Endothelial cell of umbilical vein (primary cell): ENCODE measurements around the gene MOB2. TPM values are rescaled to one million over a fixed set of nuclear protein-coding genes. Genes with fewer than 3 reads are reported as not detected.

ENCODE experiments used
- BruUV-seq: library from RNA; stranded (reverse); fragments of 400-500 nt; replicated peaks from 2 replicates; lab custom pipeline; 2021; lab: Mats Ljungman, UMichigan
- CTCF ChIA-PET: fragments of 300-600, 350-600 bp; sonication (Branson Sonifier 250); formaldehyde crosslinking; loops from one replicate; lab custom pipeline; 2021; ENCODE audit warnings: antibody characterized with exemption, inconsistent platforms; lab: Charles Lee
- POLR2A ChIA-PET: fragments of 300-600, 350-600 bp; sonication (Branson Sonifier 250); formaldehyde crosslinking; loops from one replicate; lab custom pipeline; 2021; ENCODE audit warnings: antibody characterized with exemption, inconsistent platforms; lab: Charles Lee
- DNase-seq: peaks from one replicate; pipeline ENCODE4 v3.0.0-alpha.2; 2011; ENCODE audit warnings: low read depth, low spot score
- FAIRE-seq: peaks from 2 replicates; lab custom pipeline; 2011; peaks lifted over from hg19 to GRCh38; lab: Jason Lieb, UNC
- H2AFZ ChIP-seq: 2 replicates; pipeline ENCODE4 v1.6.0; 2012; ENCODE audit warnings: low read depth, low read length, control low read depth, inconsistent platforms
- H3K27ac ChIP-seq: 2 replicates; pipeline ENCODE4 v1.5.1; 2011; ENCODE audit warnings: low read depth, mild to moderate bottlenecking, control low read depth, low read length, moderate library complexity; ENCODE audit not compliant: insufficient read depth
- H3K27me3 ChIP-seq, 2 experiments: 2 replicates each; pipeline versions ENCODE4 v1.6.0 to v1.6.1; 2011; ENCODE audit warnings: low read length in 2 of 2, mixed read lengths in 1 of 2; ENCODE audit not compliant: control insufficient read depth in 2 of 2, insufficient read depth in 2 of 2
- H3K36me3 ChIP-seq, 2 experiments: 2 replicates in 1 of 2; 3 replicates in 1 of 2; pipeline ENCODE4 v1.5.1; 2011; ENCODE audit warnings: low read length in 2 of 2, mild to moderate bottlenecking in 1 of 2, moderate library complexity in 1 of 2; ENCODE audit not compliant: control insufficient read depth in 2 of 2, insufficient read depth in 2 of 2; ENCODE audit errors: extremely low read depth in 1 of 2
- H3K4me1 ChIP-seq: 3 replicates; pipeline ENCODE4 v1.5.1; 2011; ENCODE audit warnings: mild to moderate bottlenecking, low read length; ENCODE audit not compliant: control insufficient read depth, insufficient read depth; ENCODE audit errors: extremely low read depth
- H3K4me2 ChIP-seq: 2 replicates; pipeline ENCODE4 v1.6.1; 2011; ENCODE audit warnings: low read length, control low read depth, mixed read lengths; ENCODE audit not compliant: insufficient read depth
- H3K4me3 ChIP-seq, 3 experiments: fragments of 200-600 bp in 1 of 3; sonication (generic), shearing (Covaris generic) in 1 of 3; replicated peaks in 1 of 3; 2 replicates each; pipeline ENCODE4 v1.5.1; 2011 to 2016; ENCODE audit warnings: control low read depth in 3 of 3, low read length in 3 of 3, mild to moderate bottlenecking in 2 of 3, inconsistent platforms in 1 of 3, low read depth in 1 of 3, moderate library complexity in 1 of 3; ENCODE audit not compliant: insufficient read depth in 1 of 3
- H3K79me2 ChIP-seq: 2 replicates; pipeline ENCODE4 v1.6.0; 2012; ENCODE audit warnings: low read length, inconsistent platforms; ENCODE audit not compliant: control insufficient read depth, insufficient read depth
- H3K9ac ChIP-seq: replicated peaks from 2 replicates; pipeline ENCODE3; 2011; ENCODE audit warnings: low read length, control low read depth; ENCODE audit not compliant: insufficient read depth; ENCODE audit errors: extremely low read depth
- H3K9me1 ChIP-seq: replicated peaks from 3 replicates; pipeline ENCODE4 v1.6.0; 2011; ENCODE audit warnings: mild to moderate bottlenecking, low read length; ENCODE audit not compliant: control insufficient read depth, insufficient read depth; ENCODE audit errors: extremely low read depth
- H3K9me3 ChIP-seq: replicated peaks from 2 replicates; pipeline ENCODE4 v1.5.1; 2012; ENCODE audit warnings: low read length, inconsistent platforms; ENCODE audit not compliant: control insufficient read depth, insufficient read depth
- H4K20me1 ChIP-seq: replicated peaks from 2 replicates; pipeline ENCODE3; 2011; ENCODE audit warnings: mild to moderate bottlenecking, low read length; ENCODE audit not compliant: control insufficient read depth, insufficient read depth; ENCODE audit errors: extremely low read depth
- CTCF ChIP-seq, 2 donors: IDR thresholded peaks; 1 replicate in 1 of 2; 2 replicates in 1 of 2; pipeline ENCODE4 v1.5.1; 2011; ENCODE audit warnings: low read length in 2 of 2, mild to moderate bottlenecking in 2 of 2, moderate library complexity in 2 of 2, control low read depth in 1 of 2, inconsistent platforms in 1 of 2, low read depth in 1 of 2; ENCODE audit not compliant: insufficient read depth in 1 of 2; ENCODE audit errors: extremely low read depth in 1 of 2
- EZH2 ChIP-seq: IDR thresholded peaks from 2 replicates; pipeline ENCODE4 v1.6.1; 2012; ENCODE audit warnings: borderline replicate concordance, low read depth, mild to moderate bottlenecking, moderate library complexity, low read length, inconsistent platforms; ENCODE audit not compliant: severe bottlenecking
- FOS ChIP-seq: IDR thresholded peaks from 2 replicates; pipeline ENCODE4 v1.6.1; 2011; ENCODE audit warnings: mild to moderate bottlenecking, low read length, moderate library complexity, borderline replicate concordance; ENCODE audit not compliant: insufficient read depth
- GATA2 ChIP-seq: IDR thresholded peaks from 2 replicates; pipeline ENCODE4 v1.7.0; 2011; ENCODE audit warnings: low read depth, mild to moderate bottlenecking, moderate library complexity, mixed read lengths, low read length; ENCODE audit not compliant: insufficient read length, insufficient read depth
- JUN ChIP-seq: IDR thresholded peaks from 2 replicates; pipeline ENCODE4 v1.6.1; 2011; ENCODE audit warnings: borderline replicate concordance, low read depth; ENCODE audit not compliant: insufficient read length, insufficient read depth
- MYC ChIP-seq: IDR thresholded peaks from one replicate; pipeline ENCODE4 v1.6.1; 2011; ENCODE audit warnings: mild to moderate bottlenecking, low read depth, low read length
- POLR2A ChIP-seq: IDR thresholded peaks from 2 replicates; pipeline ENCODE4 v1.6.1; 2012; ENCODE audit warnings: low read depth, mild to moderate bottlenecking, control low read depth, low read length
- POLR2AphosphoS5 ChIP-seq: IDR thresholded peaks from 2 replicates; pipeline ENCODE4 v1.6.1; 2012; ENCODE audit warnings: low read depth, mild to moderate bottlenecking, control low read depth, low read length, moderate library complexity; ENCODE audit not compliant: insufficient read depth
- dilution Hi-C: fragments of 300-500 bp; cut with MboI; formaldehyde crosslinking; loops from one replicate; pipeline ENCODE4 v1.15.0; 2019; ENCODE audit warnings: low sequenced_read_pairs; ENCODE audit not compliant: extremely low pct_ligation_motif_present
- intact Hi-C: fragments of 100-400 bp; cut with micrococcal nuclease; formaldehyde crosslinking; loops from one replicate; pipeline ENCODE4 v1.10.0; 2022
- polyA plus RNA-seq, 4 experiments: library from polyadenylated mRNA; depleted of rRNA in 3 of 4; stranded (reverse) in 3 of 4; unstranded in 1 of 4; fragments of >200 nt; gene quantifications; 2 replicates each; pipeline versions ENCODE4 v1.2.1 to v1.2.3, GENCODE V29; 2011 to 2012; ENCODE audit warnings: missing spikeins in 1 of 4
- total RNA-seq: library from RNA; stranded (reverse); gene quantifications from 2 replicates; pipeline ENCODE4 v1.2.3, GENCODE V29; 2021

Gene MOB2
- total and polyA plus RNA-seq, 2 donors (not counting 3 experiments of a cell fraction or from before 2014, with no cell fraction given) = 38.2 to 50.6 TPM

DNA sequence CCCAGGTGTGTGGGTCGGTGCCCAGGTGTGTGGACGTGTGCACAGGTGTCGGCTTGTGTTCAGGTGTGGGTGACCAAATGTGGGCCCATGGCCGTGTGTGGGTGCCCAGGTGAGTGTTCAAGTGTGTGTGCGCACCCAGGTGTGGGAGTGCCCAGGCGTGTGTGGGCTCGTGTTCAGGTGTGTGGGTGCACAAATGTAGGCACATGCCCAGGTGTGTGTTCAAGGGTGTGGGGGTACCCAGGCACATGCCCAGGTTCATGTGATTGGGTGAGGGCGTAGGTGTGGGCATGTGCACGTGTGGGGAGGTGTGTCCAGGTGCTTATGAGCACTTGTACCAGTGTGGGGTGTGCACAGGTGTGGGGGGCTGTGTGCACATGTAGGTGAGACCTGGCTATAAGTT, 42.8 kb downstream of the MOB2 start:
- FAIRE-seq = no peak
- Histone ChIP-seq H3K9ac (no peak overlapping the region), H3K79me2 (no peaks in the 10 kb centered on the region), H2AFZ (no peak overlapping the region), H3K9me3 (no peaks in the 10 kb centered on the region), H3K4me1 (no peaks in the 10 kb centered on the region), H3K36me3 (no peaks in the 10 kb centered on the region), H3K27ac (no peak overlapping the region), H4K20me1 (no peaks in the 10 kb centered on the region), H3K4me3 (no peak overlapping the region), H3K27me3 (no peaks in the 10 kb centered on the region), H3K9me1 (no peaks in the 10 kb centered on the region), H3K4me2 (no peak overlapping the region)
- no peak for TF ChIP-seq MYC
- TF ChIP-seq POLR2AphosphoS5 = no peak
- no peak for TF ChIP-seq JUN
- TF ChIP-seq EZH2 = no peak
- CTCF ChIA-PET = no interaction called here
- dilution Hi-C loops = no loop called here
- BruUV-seq = no TSS peak
- POLR2A ChIA-PET = no interaction called here
- no peak for DNase-seq
- intact Hi-C loops = no loop called here

GRCh38 chr11:1442807-1443366, 43.7 kb downstream of the MOB2 start:
- FAIRE-seq (no peak), DNase-seq (no peak)
- Histone ChIP-seq H3K4me2 (no peak overlapping the region), H2AFZ (no peak overlapping the region), H3K79me2 (no peaks in the 10 kb centered on the region), H3K4me3 (no peak overlapping the region), H4K20me1 (no peaks in the 10 kb centered on the region), H3K27me3 (no peaks in the 10 kb centered on the region), H3K9me3 (no peaks in the 10 kb centered on the region), H3K9ac (no peak overlapping the region), H3K36me3 (no peaks in the 10 kb centered on the region), H3K27ac (no peak overlapping the region), H3K9me1 (no peaks in the 10 kb centered on the region), H3K4me1 (no peaks in the 10 kb centered on the region)
- dilution Hi-C loops = no loop called here
- BruUV-seq = no TSS peak
- no peak for TF ChIP-seq GATA2
- TF ChIP-seq MYC = no peak
- no peak for TF ChIP-seq JUN
- no peak for TF ChIP-seq FOS
- TF ChIP-seq POLR2A = no peak
- TF ChIP-seq CTCF (IDR thresholded peaks at IDR 0.05; ENCODE audit: extremely low read depth in 1 of 2, insufficient read depth in 1 of 2, low read depth in 1 of 2, low read length in 2 of 2) = no peak
- intact Hi-C loops = no loop called here
- ChIA-PET POLR2A (no interaction called here), CTCF (no interaction called here)
